Activated B cell treated with CpG ODN at 0.5 μM for 24 hours (primary cell): ENCODE results near the gene MYH11. TPM values are rescaled to one million over a fixed set of nuclear protein-coding genes. Genes with fewer than 3 reads are reported as not detected.

Experiments
- ATAC-seq: fragments of 200-7000 bp; cut with Tn5 transposase; one replicate; pipeline ENCODE4 v1.10.0; 2021; ENCODE audit warnings: low read depth, mild to moderate bottlenecking, moderate library complexity
- CTCF ChIA-PET: fragments of 350-600 bp; sonication (Branson Sonifier 250); formaldehyde crosslinking; loops from one replicate; lab custom pipeline; 2021; ENCODE audit warnings: antibody characterized with exemption; lab: Charles Lee
- POLR2A ChIA-PET: fragments of 350-600 bp; sonication (Branson Sonifier 250); formaldehyde crosslinking; loops from one replicate; lab custom pipeline; 2021; ENCODE audit warnings: antibody characterized with exemption; lab: Charles Lee
- DNase-seq: peaks from one replicate; pipeline ENCODE4 v3.0.0; 2022
- H3K27ac Mint-ChIP-seq: one replicate; pipeline ENCODE4 v1.8.0; 2020; ENCODE audit warnings: mixed read lengths
- H3K27me3 Mint-ChIP-seq: one replicate; pipeline ENCODE4 v1.8.0; 2021; ENCODE audit warnings: mixed read lengths
- H3K36me3 Mint-ChIP-seq: one replicate; pipeline ENCODE4 v1.8.0; 2021; ENCODE audit warnings: low read depth, mixed read lengths
- H3K4me1 Mint-ChIP-seq: one replicate; pipeline ENCODE4 v1.8.0; 2021; ENCODE audit warnings: mixed read lengths
- H3K4me3 Mint-ChIP-seq: one replicate; pipeline ENCODE4 v1.8.0; 2020; ENCODE audit warnings: mild to moderate bottlenecking, mixed read lengths
- H3K9me3 Mint-ChIP-seq: one replicate; pipeline ENCODE4 v1.8.0; 2020; ENCODE audit warnings: mixed read lengths
- CTCF ChIP-seq: fragments of 200-600 bp; IDR thresholded peaks from one replicate; pipeline ENCODE4 v1.8.0; 2022; ENCODE audit warnings: antibody characterized with exemption, mild to moderate bottlenecking
- intact Hi-C: fragments of 100-400 bp; cut with micrococcal nuclease; formaldehyde crosslinking; loops from one replicate; pipeline ENCODE4 v1.15.1; 2024
- total RNA-seq: library from RNA; stranded (reverse); gene quantifications from 2 replicates; pipeline ENCODE4 v1.2.3, GENCODE V29; 2022

The MYH11 gene
- total RNA-seq, 1 donor from 2014 or later: 0.58 TPM

GRCh38 chr16:15786501-15786900 is 70.3 kb downstream of the MYH11 start:
- no peaks in the 10 kb centered on the region for H3K36me3 Mint-ChIP-seq
- H3K27me3 Mint-ChIP-seq: no peaks in the 10 kb centered on the region
- intact Hi-C loops: no loop called here
- DNase-seq (no peak), ATAC-seq (no peak)
- ChIA-PET CTCF (no interaction called here), POLR2A (no interaction called here)
- TF ChIP-seq CTCF: no peak
- no peaks in the 10 kb centered on the region for H3K9me3 Mint-ChIP-seq
- H3K27ac Mint-ChIP-seq: no peak overlapping the region
- no peak overlapping the region for H3K4me3 Mint-ChIP-seq
- no peaks in the 10 kb centered on the region for H3K4me1 Mint-ChIP-seq

GRCh38 chr16:15785386-15786059 is 71.3 kb downstream of the MYH11 start:
- Mint-ChIP-seq H3K27me3 (no peaks in the 10 kb centered on the region), H3K27ac (no peak overlapping the region), H3K4me3 (no peak overlapping the region), H3K36me3 (no peaks in the 10 kb centered on the region), H3K4me1 (no peaks in the 10 kb centered on the region), H3K9me3 (no peaks in the 10 kb centered on the region)
- ATAC-seq (no peak), DNase-seq (no peak)
- ChIA-PET CTCF (no interaction called here), POLR2A (no interaction called here)
- TF ChIP-seq CTCF: no peak
- intact Hi-C loops: no loop called here

- Mint-ChIP-seq H3K36me3 (no peaks in the 10 kb centered on the region), H3K4me3 (no peak overlapping the region), H3K9me3 (no peaks in the 10 kb centered on the region), H3K27ac (no peak overlapping the region), H3K27me3 (no peaks in the 10 kb centered on the region), H3K4me1 (no peaks in the 10 kb centered on the region)
- ATAC-seq (no peak), DNase-seq (no peak)
- ChIA-PET POLR2A (no interaction called here), CTCF (no interaction called here)
- no peak for TF ChIP-seq CTCF
- intact Hi-C loops: no loop called here
These were observed 72.8 kb downstream of the MYH11 start for GRCh38 chr16:15783985-15784384.

- TF ChIP-seq CTCF: no peak
- Mint-ChIP-seq H3K4me1 (no peaks in the 10 kb centered on the region), H3K27ac (no peak overlapping the region), H3K36me3 (no peaks in the 10 kb centered on the region), H3K27me3 (no peaks in the 10 kb centered on the region), H3K9me3 (no peaks in the 10 kb centered on the region), H3K4me3 (no peak overlapping the region)
- CTCF ChIA-PET: interaction anchor here (0.7 kb wide), 1 partner anchor 40 kb away, joined by 3 read pairs; no protein-coding TSS in a partner anchor
- intact Hi-C loops: no loop called here
- POLR2A ChIA-PET: no interaction called here
- no peak for DNase-seq
- ATAC-seq: no peak
These were observed 74.1 kb downstream of the MYH11 start for GRCh38 chr16:15782573-15783365.

- Mint-ChIP-seq H3K36me3 (no peaks in the 10 kb centered on the region), H3K4me1 (no peaks in the 10 kb centered on the region), H3K9me3 (no peaks in the 10 kb centered on the region), H3K27ac (no peak overlapping the region), H3K4me3 (no peak overlapping the region), H3K27me3 (peaks cover 2% of the 10 kb centered on the region)
- intact Hi-C loops: no loop called here
- ATAC-seq: no peak
- no peak for DNase-seq
- CTCF ChIA-PET: no interaction called here
- POLR2A ChIA-PET: no interaction called here
- no peak for TF ChIP-seq CTCF
These were observed 75.2 kb downstream of the MYH11 start for GRCh38 chr16:15781650-15782049.
